WI38 (cell line): ENCODE results near the gene CDK14.

Source experiments
- H3K4me3 ChIP-seq: 2 replicates; pipeline ENCODE4 v1.5.1; 2011; ENCODE audit warnings: low read depth, mild to moderate bottlenecking, control low read depth, low read length
- TF ChIP-seq, protein P1 (sequence below): IDR thresholded peaks from 2 replicates; pipeline ENCODE4 v1.5.1; 2012; ENCODE audit warnings: low read depth, mild to moderate bottlenecking, control low read depth, low read length

Gene CDK14

DNA sequence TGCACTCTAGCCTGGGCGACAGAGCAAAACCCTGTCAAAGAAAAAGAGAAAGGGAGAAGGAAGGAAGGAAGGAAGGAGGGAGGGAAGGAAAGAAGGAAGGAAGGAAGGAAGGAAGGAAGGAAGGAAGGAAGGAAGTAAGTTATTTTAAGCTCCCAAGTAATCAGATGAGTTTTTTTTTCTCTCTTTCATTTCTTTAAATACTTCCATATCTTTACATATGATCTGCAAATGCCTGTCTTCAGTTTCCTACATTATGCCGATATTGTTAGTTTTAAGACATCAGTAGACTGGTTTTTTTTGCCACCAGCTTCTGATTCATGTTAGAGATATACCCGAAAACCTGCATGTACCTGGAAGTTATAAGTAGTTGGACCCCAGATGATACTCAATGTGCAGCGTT lies 495.5 kb downstream of the CDK14 start:
- TF ChIP-seq, protein P1, sequence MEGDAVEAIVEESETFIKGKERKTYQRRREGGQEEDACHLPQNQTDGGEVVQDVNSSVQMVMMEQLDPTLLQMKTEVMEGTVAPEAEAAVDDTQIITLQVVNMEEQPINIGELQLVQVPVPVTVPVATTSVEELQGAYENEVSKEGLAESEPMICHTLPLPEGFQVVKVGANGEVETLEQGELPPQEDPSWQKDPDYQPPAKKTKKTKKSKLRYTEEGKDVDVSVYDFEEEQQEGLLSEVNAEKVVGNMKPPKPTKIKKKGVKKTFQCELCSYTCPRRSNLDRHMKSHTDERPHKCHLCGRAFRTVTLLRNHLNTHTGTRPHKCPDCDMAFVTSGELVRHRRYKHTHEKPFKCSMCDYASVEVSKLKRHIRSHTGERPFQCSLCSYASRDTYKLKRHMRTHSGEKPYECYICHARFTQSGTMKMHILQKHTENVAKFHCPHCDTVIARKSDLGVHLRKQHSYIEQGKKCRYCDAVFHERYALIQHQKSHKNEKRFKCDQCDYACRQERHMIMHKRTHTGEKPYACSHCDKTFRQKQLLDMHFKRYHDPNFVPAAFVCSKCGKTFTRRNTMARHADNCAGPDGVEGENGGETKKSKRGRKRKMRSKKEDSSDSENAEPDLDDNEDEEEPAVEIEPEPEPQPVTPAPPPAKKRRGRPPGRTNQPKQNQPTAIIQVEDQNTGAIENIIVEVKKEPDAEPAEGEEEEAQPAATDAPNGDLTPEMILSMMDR = no peak
- H3K4me3 ChIP-seq = no peak overlapping the region

DNA sequence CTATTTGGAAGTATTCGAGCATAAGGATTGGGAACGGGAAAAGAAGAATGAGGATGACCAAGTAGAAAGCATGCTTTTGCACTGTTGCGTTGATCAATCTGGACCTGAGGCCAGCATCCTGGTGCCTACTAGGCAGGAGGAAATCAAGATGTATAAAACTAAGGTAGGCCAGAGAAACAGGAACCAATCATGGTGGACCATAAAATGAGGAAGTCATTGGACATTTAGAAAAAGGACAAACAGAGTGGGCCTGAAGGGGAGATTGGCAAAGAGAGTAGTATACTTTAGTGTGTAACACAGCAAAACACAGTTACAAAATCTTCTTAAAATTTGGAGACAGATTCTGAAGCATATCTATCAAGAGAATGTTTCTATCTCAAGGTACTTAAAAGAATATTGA lies 497.1 kb downstream of the CDK14 start:
- no peak overlapping the region for H3K4me3 ChIP-seq
- TF ChIP-seq, protein P1 = no peak

DNA sequence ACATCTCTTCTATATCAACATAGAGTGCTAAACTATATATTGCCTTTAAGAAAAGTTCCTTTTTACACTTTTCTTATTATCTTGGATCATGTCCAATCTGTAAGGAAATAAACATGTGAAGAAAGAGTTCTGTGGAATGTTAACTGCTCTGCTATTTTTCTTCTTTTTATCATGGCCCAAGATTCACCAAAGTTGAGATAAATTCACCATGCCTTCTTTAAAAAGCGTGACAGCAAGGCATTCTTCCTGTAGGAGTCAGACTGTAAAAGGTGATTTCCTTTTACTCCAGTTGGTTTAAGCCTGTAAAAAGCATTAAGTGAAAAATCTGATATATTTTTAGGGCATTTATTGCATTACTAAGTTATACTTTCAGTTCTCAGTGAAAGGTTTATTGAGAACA lies 502.4 kb downstream of the CDK14 start:
- H3K4me3 ChIP-seq = no peak overlapping the region
- TF ChIP-seq, protein P1 = no peak

DNA sequence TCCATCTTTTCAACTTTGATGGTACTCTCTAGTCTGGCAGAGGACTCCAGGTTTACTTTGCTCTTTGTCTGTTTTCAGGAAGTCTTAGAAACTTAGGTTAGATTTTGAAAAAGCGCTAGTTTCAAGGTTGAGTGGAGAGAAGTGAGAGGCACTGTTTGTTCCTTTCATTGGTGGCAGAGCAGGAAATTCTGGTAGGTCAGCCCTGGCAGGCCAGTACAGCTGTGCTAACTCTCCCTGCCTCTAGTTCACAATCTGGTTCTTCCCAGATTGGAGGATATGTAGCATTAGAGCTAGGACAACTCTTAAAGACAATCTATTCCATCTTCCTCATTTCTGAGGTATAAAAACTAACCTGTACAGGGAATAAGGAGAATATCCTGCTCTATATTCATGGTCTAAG lies 507.2 kb downstream of the CDK14 start:
- TF ChIP-seq, protein P1 = no peak

DNA sequence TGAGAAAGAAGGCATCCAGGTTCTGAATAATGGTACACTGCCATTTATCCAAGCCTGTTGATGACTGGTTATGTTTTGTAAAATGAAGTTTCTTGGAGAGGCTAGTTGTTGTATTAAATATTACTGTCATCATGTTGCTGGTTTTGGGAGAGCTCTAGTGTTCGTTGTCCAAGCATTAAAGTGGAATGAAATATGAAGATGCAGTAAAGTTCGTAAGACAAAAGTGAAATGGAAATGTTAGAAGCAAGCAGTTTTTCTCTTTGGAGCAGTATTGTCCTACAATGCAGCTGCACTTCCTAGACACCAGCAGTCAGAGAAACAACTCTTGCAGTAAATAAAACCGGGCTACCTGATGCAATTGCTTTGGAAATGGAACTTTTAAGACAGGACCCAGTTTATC lies 511.3 kb downstream of the CDK14 start:
- TF ChIP-seq, protein P1 = no peak
- H3K4me3 ChIP-seq = no peak overlapping the region

More for the DNA sequence above, 507.2 kb downstream of the CDK14 start:
- no peak overlapping the region for H3K4me3 ChIP-seq

DNA sequence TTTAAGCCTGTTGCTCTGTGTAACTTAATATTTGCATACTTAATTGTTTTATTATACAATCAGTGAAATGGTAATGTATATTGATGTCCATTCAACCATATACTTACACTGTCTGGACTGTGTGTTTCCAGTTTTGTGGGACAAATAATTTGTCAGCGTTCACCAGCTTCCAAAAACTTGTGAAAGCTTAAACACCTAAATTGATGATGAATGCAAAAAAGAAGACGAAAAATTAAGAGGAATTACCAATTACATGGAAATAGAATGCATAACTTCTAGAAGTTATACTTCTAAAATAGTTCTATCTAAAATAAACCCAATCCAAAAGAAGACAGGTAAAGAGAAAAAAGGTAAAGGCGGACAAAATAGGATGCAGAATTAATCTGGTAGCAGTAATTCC lies 513.1 kb downstream of the CDK14 start:
- TF ChIP-seq, protein P1 = no peak
- H3K4me3 ChIP-seq = no peak overlapping the region

DNA sequence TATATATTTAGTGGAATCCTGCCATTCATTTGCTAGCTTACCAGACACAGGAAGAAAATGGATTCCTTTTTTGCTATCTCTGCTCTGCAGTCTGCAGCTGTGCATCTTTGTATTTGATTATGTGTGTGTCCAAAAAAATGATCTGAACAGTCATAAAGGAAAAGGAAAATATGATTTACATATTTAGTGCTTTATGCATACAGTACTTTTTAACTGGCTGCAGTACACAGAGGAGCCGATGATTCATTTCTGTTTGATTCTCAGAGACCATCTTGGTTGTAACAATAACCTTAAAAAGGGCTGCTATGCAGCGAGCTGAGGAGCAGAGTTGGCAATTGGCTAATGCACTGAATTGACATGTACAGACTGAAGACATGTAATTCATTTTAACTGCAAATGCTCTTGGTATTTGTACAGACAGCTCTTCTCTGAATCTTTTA lies 516.8 kb downstream of the CDK14 start:
- TF ChIP-seq, protein P1 = no peak
- no peak overlapping the region for H3K4me3 ChIP-seq
